ENCODE data around the gene SEMA3A.

SEMA3A gene

GRCh38 chr7:84013616-84014240, 180.9 kb downstream of the SEMA3A start:
- Histone ChIP-seq H3K79me2 (ENCODE audit: low read length) (no peaks in the 10 kb centered on the region), H3K4me2 (ENCODE audit: low read length) (no peak overlapping the region), H3K4me3 (ENCODE audit: low read length) (no peak overlapping the region), H3K36me3 (replicated peaks; ENCODE audit: low read depth, low read length) (no peaks in the 10 kb centered on the region), H3K4me1 (ENCODE audit: low read length) (no peaks in the 10 kb centered on the region), H3K9me3 (ENCODE audit: insufficient read depth, low read length) (no peaks in the 10 kb centered on the region), H4K20me1 (ENCODE audit: insufficient read depth, low read length) (no peaks in the 10 kb centered on the region), H2AFZ (ENCODE audit: low read depth, low read length) (no peak overlapping the region), H3K27me3 (ENCODE audit: low read depth, low read length) (no peaks in the 10 kb centered on the region), H3K9ac (ENCODE audit: low read length) (no peak overlapping the region), H3K27ac (ENCODE audit: low read length) (no peak overlapping the region)
- TF ChIP-seq CTCF (IDR thresholded peaks at IDR 0.05; ENCODE audit: low read depth, low read length) (no peak), EZH2phosphoT487 (IDR thresholded peaks at IDR 0.05; ENCODE audit: low read depth) (no peak)

- Histone ChIP-seq H3K27me3 (ENCODE audit: low read depth, low read length) (no peaks in the 10 kb centered on the region), H4K20me1 (ENCODE audit: insufficient read depth, low read length) (no peaks in the 10 kb centered on the region), H3K4me2 (ENCODE audit: low read length) (no peak overlapping the region), H3K27ac (ENCODE audit: low read length) (no peak overlapping the region), H2AFZ (ENCODE audit: low read depth, low read length) (no peak overlapping the region), H3K4me1 (ENCODE audit: low read length) (no peaks in the 10 kb centered on the region), H3K4me3 (ENCODE audit: low read length) (no peak overlapping the region), H3K79me2 (ENCODE audit: low read length) (no peaks in the 10 kb centered on the region), H3K36me3 (replicated peaks; ENCODE audit: low read depth, low read length) (no peaks in the 10 kb centered on the region), H3K9me3 (ENCODE audit: insufficient read depth, low read length) (no peaks in the 10 kb centered on the region), H3K9ac (ENCODE audit: low read length) (no peak overlapping the region)
- TF ChIP-seq CTCF (IDR thresholded peaks at IDR 0.05; ENCODE audit: low read depth, low read length) (no peak), EZH2phosphoT487 (IDR thresholded peaks at IDR 0.05; ENCODE audit: low read depth) (no peak)
These were observed 184.8 kb downstream of the SEMA3A start for GRCh38 chr7:84009782-84010181.

- Histone ChIP-seq H3K9me3 (ENCODE audit: insufficient read depth, low read length) (no peaks in the 10 kb centered on the region), H3K27ac (ENCODE audit: low read length) (no peak overlapping the region), H3K4me1 (ENCODE audit: low read length) (no peaks in the 10 kb centered on the region), H3K27me3 (ENCODE audit: low read depth, low read length) (no peaks in the 10 kb centered on the region), H3K9ac (ENCODE audit: low read length) (no peak overlapping the region), H3K4me2 (ENCODE audit: low read length) (no peak overlapping the region), H3K4me3 (ENCODE audit: low read length) (no peak overlapping the region), H3K79me2 (ENCODE audit: low read length) (no peaks in the 10 kb centered on the region), H2AFZ (ENCODE audit: low read depth, low read length) (no peak overlapping the region), H4K20me1 (ENCODE audit: insufficient read depth, low read length) (no peaks in the 10 kb centered on the region), H3K36me3 (replicated peaks; ENCODE audit: low read depth, low read length) (no peaks in the 10 kb centered on the region)
- no peak for TF ChIP-seq EZH2phosphoT487 (IDR thresholded peaks at IDR 0.05; ENCODE audit: low read depth)
- TF ChIP-seq CTCF (IDR thresholded peaks at IDR 0.05; ENCODE audit: low read depth, low read length), result no peak
These were observed 185.5 kb downstream of the SEMA3A start for GRCh38 chr7:84009051-84009450.

GRCh38 chr7:84003191-84003590, 191.4 kb downstream of the SEMA3A start:
- Histone ChIP-seq H3K4me3 (ENCODE audit: low read length) (no peak overlapping the region), H3K27ac (ENCODE audit: low read length) (no peak overlapping the region), H3K79me2 (ENCODE audit: low read length) (no peaks in the 10 kb centered on the region), H3K27me3 (ENCODE audit: low read depth, low read length) (no peaks in the 10 kb centered on the region), H3K9me3 (ENCODE audit: insufficient read depth, low read length) (no peaks in the 10 kb centered on the region), H2AFZ (ENCODE audit: low read depth, low read length) (no peak overlapping the region), H3K36me3 (replicated peaks; ENCODE audit: low read depth, low read length) (no peaks in the 10 kb centered on the region), H3K9ac (ENCODE audit: low read length) (no peak overlapping the region), H3K4me2 (ENCODE audit: low read length) (no peak overlapping the region), H3K4me1 (ENCODE audit: low read length) (no peaks in the 10 kb centered on the region), H4K20me1 (ENCODE audit: insufficient read depth, low read length) (no peaks in the 10 kb centered on the region)
- TF ChIP-seq EZH2phosphoT487 (IDR thresholded peaks at IDR 0.05; ENCODE audit: low read depth), result no peak
- TF ChIP-seq CTCF (IDR thresholded peaks at IDR 0.05; ENCODE audit: low read depth, low read length), result no peak

All from OCI-LY3 (cell line).